ENCODE data around the gene FAM107B.
"Not testable (repeated sequence)": the region's sequence is repeated elsewhere in the genome, so short reads cannot be mapped to it uniquely, and the experiment has no call there.

The FAM107B gene

DNA sequence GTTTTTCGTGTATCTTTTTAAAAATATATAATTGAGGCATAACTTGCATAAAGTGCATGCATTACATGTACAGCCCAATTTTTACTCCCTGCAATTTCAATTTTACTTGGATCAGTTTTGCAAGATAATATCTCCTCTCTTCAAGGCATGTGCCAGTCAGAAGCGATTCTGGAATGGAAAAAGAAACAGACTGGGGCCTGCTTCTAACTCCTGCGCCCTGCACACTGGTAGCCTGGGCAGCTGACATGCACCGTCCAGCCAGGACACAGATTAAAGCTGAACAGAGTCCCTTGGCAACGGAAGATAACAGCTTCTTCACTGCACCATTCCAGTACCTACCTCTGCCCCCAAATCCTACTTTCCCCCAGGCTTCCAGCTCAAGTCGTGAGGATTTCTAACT lies 182.1 kb downstream of the FAM107B start:
- Mint-ChIP-seq H3K27me3 (no peaks in the 10 kb centered on the region), H3K36me3 (peaks cover 35% of the 10 kb centered on the region), H3K4me1 (peaks cover 76% of the 10 kb centered on the region), H3K9me3 (no peaks in the 10 kb centered on the region), H3K4me3 (no peak overlapping the region), H3K27ac (no peak overlapping the region)
- ATAC-seq, result no peak

DNA sequence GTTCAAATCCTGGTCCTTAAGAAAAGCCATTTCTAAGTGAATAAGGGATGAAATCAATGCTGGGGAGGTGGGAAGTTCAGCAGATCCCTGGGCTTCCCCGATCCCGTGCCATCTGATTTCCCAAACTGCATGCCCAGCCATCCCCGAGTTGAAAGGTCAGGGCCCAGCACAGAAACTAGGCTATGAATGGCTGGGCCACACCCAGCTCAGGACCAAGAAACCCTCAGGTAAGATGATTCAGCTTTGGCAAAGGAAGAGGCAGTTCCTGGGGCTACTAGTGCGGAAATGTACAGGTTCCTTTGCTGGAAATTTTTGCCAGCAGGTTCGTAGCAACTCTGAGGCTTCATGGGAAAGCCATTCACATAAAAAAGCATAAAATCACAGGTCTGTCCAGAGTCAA lies 182.7 kb downstream of the FAM107B start:
- H3K36me3 Mint-ChIP-seq, result peaks cover 29% of the 10 kb centered on the region
- H3K4me3 Mint-ChIP-seq, result no peak overlapping the region
- H3K27ac Mint-ChIP-seq, result no peak overlapping the region
- peaks cover 76% of the 10 kb centered on the region for H3K4me1 Mint-ChIP-seq
- no peaks in the 10 kb centered on the region for H3K27me3 Mint-ChIP-seq
- H3K9me3 Mint-ChIP-seq, result no peaks in the 10 kb centered on the region
- no peak for ATAC-seq

DNA sequence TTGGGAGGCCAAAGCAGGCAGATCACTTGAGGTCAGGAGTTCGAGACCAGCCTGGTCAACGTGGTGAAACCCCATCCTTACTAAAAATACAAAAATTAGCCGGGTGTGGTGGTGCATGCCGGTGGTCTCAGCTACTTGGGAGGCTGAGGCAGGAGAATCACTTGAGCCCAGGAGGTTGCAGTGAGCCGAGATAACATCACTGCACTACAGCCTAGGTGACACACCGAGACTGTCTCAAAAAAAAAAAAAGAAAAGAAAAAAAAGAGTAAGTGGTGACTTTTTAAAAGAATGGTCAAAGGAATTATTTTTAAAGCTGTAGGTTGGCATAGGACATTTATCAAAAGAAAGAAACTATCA lies 185.8 kb downstream of the FAM107B start:
- H3K27me3 Mint-ChIP-seq, H3K9me3 Mint-ChIP-seq, ATAC-seq: not testable (repeated sequence)
- Mint-ChIP-seq H3K36me3 (peaks cover 11% of the 10 kb centered on the region), H3K4me1 (peaks cover 83% of the 10 kb centered on the region), H3K4me3 (peak overlapping the region; percentile 58), H3K27ac (peak overlapping the region; percentile 86)

DNA sequence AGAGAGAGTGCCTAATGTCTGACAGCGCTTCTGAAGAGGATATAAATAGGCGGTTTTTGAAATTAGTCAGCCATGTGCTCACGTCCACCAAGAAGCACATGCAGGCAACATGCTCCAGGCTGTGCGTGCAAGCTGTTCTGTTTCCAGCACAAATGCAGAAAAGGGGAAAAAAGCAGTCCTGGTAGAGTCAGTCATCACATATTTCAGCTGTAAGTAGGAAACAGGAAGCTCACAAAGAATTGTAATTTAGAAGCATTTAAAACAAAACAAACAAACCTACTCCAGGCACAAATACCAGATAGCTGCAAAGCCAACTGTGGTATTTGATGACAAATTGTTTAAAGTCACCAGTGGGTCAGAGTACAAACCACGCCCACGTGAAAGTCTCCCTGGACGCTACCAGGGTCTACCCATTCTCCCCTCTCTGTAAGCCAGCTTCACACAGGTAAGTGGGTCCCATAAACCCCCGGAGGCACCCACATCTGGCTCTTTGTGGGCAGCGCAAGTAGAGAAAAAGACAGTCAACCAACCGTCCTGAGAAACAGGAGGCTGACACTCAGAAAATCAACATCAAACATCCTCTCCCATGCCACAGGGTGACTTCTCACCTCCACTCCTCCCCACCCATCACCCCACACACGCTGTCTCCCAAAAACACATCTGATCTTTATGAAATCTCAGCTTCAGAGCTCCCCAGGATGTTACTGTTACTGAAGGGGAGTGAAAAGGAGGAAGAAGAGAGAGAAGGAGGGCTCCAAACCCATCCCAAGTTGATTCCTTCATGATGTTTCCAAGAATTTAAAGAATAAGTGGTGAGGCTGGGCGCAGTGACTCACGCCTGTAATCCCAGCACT lies 186.4 kb downstream of the FAM107B start:
- no peaks in the 10 kb centered on the region for H3K9me3 Mint-ChIP-seq
- no peaks in the 10 kb centered on the region for H3K27me3 Mint-ChIP-seq
- peak overlapping the region; percentile 58 for H3K4me3 Mint-ChIP-seq
- peaks cover 89% of the 10 kb centered on the region for H3K4me1 Mint-ChIP-seq
- peaks cover 11% of the 10 kb centered on the region for H3K36me3 Mint-ChIP-seq
- ATAC-seq, result peak; percentile 89
- H3K27ac Mint-ChIP-seq, result peak overlapping the region; percentile 86

DNA sequence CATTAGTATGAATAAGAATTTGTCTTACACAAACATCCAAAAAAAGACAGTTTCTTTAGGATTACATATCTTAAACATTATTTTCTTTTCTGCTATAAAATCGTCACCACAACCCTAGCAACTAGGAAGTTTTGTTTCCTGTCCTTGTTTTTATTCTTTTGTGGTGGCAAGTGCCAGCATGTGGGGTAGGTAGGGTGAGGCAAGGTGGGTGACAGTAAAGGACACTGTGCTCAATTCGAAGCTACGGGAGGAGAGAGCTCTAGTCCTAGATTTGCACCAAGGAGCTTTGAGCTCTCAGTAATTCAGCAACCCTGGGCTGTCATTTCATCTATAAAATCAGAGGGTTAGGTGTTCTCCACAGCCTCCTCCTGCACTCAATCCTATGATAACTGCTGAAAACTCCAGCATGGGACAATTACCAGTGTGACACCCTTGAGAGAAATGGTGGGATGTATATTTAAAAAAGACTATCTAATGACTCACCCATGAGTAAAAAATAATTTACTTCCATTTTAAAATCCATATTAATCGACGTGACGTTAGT lies 187.1 kb downstream of the FAM107B start:
- H3K4me1 Mint-ChIP-seq, result peaks cover 94% of the 10 kb centered on the region
- H3K27me3 Mint-ChIP-seq, result no peaks in the 10 kb centered on the region
- peak overlapping the region; percentile 58 for H3K4me3 Mint-ChIP-seq
- ATAC-seq, result no peak
- peaks cover 11% of the 10 kb centered on the region for H3K36me3 Mint-ChIP-seq
- no peaks in the 10 kb centered on the region for H3K9me3 Mint-ChIP-seq
- peak overlapping the region; percentile 86 for H3K27ac Mint-ChIP-seq

DNA sequence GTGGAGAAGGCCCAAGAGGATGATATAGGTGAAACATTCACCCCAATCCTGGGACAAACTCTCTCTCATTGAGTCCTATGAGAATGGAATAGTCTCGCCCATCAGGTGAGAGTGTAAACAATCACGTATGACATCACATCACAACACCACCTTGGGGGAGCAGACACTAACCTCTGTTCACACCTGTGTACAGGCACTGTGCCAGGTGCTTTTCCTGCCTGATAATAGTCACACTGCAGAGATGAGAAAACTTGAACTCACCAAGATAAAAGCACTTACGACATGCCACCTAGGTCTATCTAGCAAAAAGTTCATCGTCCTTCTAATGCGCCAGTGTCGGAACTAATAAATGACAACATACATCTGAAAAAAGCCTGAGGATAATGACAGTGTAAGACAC lies 187.8 kb downstream of the FAM107B start:
- Mint-ChIP-seq H3K4me3 (no peak overlapping the region), H3K4me1 (peaks cover 94% of the 10 kb centered on the region), H3K27ac (peak overlapping the region; percentile 86), H3K9me3 (no peaks in the 10 kb centered on the region), H3K27me3 (no peaks in the 10 kb centered on the region), H3K36me3 (peaks cover 8% of the 10 kb centered on the region)
- ATAC-seq, result no peak

DNA sequence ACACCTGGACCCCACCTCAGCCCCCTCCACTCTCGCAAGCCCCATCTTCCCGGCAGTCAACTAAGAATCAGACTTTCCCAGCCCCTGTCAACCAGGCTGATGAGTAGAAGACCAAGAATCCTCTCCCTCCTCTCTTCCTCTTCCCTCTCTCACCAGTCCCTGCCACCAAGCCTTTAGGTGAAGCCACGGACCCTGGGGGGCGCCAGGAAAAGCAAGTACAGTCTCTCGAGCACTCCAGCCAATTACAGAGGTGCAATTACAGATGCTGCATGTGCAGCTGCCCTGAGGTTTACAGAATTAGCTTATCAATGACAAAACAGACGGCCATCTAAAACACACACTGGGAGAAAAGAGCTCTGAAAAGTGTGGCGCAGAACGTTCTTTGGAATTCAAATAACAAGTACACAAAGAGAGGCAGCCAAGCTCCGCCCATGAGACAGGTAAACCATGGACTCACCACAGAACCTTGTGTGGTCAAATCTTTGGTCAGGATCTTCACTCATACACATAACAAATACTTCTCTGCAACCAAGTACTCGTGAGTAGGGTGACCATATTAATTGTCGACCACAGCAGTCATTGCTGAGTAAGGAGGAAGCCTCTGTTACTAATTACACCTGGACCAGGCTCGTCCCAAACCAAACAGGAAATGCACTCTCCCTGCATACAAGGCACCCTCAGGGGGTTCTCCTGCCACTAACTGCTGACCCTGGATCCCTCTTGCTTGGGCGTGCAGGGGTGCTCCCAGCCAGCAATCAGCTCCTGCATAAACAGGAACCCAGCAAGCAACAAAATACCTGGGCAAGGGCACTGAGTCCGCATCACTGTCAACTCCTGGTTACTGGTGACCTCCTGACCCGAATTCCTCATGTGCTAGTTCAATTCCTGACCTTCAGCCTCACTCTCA lies 189.2 kb downstream of the FAM107B start:
- peaks cover 12% of the 10 kb centered on the region for H3K36me3 Mint-ChIP-seq
- no peak for ATAC-seq

DNA sequence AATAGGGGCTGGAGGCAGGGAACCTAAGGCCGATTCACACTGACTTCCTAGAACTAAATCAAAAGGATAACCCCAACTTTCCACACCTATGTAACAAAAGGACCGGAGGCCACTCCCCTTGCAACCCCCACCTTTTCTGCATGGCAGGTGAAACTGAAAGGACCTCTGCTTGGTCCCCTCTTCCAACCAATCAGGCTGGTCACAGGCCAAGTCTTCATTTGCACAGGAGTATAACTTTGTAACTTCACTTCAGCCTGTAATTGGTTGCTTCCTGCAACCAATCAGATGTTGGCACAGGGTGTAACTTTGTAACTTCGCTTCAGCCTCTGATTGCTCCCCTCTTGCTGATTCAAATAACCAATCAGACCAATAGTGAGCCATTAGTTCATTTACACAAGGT lies 190.0 kb downstream of the FAM107B start:
- H3K27ac Mint-ChIP-seq, result peak overlapping the region; percentile 86
- H3K36me3 Mint-ChIP-seq, result peaks cover 12% of the 10 kb centered on the region
- H3K27me3 Mint-ChIP-seq, result no peaks in the 10 kb centered on the region
- H3K4me1 Mint-ChIP-seq, result peaks cover 93% of the 10 kb centered on the region
- no peak overlapping the region for H3K4me3 Mint-ChIP-seq
- no peak for ATAC-seq
- no peaks in the 10 kb centered on the region for H3K9me3 Mint-ChIP-seq

More for the DNA sequence above, 189.2 kb downstream of the FAM107B start:
- Mint-ChIP-seq H3K27ac (peak overlapping the region; percentile 86), H3K4me1 (peaks cover 91% of the 10 kb centered on the region), H3K9me3 (no peaks in the 10 kb centered on the region), H3K27me3 (no peaks in the 10 kb centered on the region), H3K4me3 (no peak overlapping the region)

DNA sequence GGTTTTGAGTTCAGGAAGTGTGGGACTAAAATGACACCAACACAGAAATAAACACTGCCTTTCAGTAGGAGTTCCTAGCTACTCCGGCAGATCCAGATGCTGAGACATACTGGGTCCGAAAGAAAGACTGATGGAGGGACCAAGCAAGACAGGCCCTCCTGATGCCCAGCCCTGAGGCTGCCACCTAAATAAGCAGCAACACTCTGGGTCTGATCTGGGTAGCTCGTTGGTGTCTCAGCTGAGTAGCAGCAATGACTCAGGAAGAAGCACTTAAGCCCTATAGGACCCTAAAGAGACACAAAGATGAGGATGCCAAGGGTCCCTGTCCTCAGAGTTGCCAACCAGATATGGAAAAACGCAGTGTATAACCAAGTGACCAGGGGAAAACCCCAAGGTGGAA lies 190.7 kb downstream of the FAM107B start:
- Mint-ChIP-seq H3K4me1 (peaks cover 94% of the 10 kb centered on the region), H3K4me3 (no peak overlapping the region), H3K36me3 (peaks cover 12% of the 10 kb centered on the region), H3K9me3 (no peaks in the 10 kb centered on the region), H3K27me3 (no peaks in the 10 kb centered on the region), H3K27ac (peak overlapping the region; percentile 86)
- ATAC-seq, result no peak

DNA sequence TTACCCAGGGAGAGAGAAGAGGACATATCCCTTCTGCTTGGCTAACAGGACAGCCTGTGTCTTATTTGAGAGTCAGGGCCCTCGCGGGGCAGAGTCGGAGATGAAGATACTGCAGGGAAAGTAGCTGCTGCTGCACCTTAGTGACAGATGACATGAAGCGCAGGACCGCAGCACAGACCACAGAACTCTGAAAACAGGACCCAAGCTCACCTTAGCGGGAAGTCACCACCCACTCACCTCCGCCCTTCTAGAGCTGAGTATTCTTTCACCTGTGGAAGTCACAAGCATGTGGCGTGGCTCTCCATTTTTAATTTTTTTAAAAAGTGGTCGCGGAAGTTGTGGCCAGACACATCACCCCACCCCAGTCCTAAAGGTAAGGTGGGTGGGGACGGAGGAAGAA lies 191.4 kb downstream of the FAM107B start:
- H3K27me3 Mint-ChIP-seq, result no peaks in the 10 kb centered on the region
- peaks cover 91% of the 10 kb centered on the region for H3K4me1 Mint-ChIP-seq
- peak overlapping the region; percentile 86 for H3K27ac Mint-ChIP-seq
- ATAC-seq, result peak; percentile 92
- no peaks in the 10 kb centered on the region for H3K9me3 Mint-ChIP-seq
- H3K36me3 Mint-ChIP-seq, result peaks cover 15% of the 10 kb centered on the region
- H3K4me3 Mint-ChIP-seq, result peak overlapping the region; percentile 65

DNA sequence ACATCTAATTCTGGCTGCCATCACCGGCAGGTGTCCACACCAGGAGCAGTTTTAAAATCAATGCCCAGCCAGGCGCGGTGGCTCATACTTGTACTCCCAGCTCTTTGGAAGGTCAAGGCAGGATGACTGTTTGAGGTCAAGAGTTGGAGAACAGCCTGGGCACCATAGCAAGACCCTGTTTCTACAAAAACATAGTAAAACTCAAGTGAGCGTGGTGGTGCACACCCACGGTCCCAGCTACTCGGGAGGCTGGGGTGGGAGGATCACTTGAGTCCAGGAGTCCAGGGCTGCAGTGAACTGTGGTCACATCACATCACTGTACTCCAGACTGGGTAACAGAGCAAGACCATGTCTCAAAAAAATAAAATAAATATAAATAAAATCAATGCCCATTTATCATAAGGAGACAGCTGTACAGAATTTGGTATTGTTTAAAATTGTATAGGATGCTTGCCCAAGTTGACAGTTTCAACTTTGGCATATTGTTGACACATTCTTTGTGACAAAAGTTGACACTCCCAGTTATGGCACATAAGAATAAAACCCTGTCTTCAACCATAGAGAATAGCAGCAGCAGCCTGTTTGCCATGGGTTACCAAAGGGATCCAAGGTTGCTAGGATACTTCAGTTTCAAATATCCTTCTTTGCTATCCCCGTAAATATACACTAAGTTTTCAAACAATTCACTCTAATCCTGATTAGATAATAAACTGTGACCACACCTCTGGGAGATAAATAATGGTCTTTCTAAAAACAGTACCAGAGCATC lies 193.0 kb downstream of the FAM107B start:
- no peak for ATAC-seq
- Mint-ChIP-seq H3K4me1 (peaks cover 81% of the 10 kb centered on the region), H3K27ac (peak overlapping the region; percentile 86), H3K36me3 (peaks cover 22% of the 10 kb centered on the region), H3K27me3 (no peaks in the 10 kb centered on the region), H3K4me3 (no peak overlapping the region), H3K9me3 (no peaks in the 10 kb centered on the region)

DNA sequence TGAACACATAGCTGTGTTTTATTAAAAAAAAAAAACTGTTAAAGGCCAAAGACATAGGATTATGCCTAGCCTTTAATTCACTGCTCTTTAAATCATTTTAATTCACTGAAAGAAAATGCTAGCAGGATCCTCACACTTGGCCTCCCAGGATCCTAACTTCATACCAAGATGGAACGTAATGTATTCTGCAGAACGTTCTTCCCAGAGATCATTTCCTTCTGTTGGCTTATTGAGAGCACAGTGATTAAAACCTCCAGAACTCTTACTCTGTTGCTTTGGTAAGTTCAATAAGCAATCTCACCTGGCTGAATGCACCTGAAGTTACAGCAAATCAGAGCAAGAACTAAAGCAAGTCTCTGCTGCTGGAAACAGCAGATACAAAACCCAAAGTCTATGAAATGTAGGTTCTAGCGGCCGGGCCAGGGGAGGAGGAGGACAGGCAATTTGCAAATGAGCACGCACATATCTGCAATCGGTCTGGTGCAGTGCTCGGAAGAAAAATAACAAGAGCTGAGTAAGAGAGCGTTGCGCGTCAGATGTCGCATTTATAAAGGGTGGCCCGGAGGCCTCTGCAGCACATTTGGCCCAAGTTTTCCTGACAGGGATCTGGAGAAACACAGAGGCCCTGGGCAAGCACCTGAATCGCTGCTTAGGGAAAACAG lies 193.9 kb downstream of the FAM107B start:
- Mint-ChIP-seq H3K27me3 (no peaks in the 10 kb centered on the region), H3K27ac (peak overlapping the region; percentile 47), H3K36me3 (peaks cover 26% of the 10 kb centered on the region), H3K4me1 (peaks cover 76% of the 10 kb centered on the region), H3K4me3 (no peak overlapping the region), H3K9me3 (no peaks in the 10 kb centered on the region)
- ATAC-seq, result no peak

DNA sequence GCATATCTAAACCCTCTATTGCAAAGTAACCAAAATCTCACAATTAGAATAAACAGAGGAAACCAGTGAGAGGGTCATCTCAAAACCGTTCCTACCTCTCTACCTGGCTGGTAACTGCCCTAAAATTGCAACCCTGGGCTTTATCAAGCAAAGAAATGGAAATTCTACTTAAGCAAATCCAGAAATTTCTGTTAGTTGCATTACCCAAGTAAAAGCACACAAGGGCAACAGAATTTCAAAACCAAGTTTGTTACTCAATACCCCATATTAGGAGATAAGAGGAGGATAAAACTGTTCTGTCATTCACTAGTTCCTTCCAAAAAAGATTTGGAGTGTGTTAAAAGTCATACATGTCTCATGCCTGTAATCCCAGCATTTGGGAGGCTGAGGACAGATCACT lies 195.3 kb downstream of the FAM107B start:
- H3K27ac Mint-ChIP-seq, result peak overlapping the region; percentile 47
- H3K27me3 Mint-ChIP-seq, result no peaks in the 10 kb centered on the region
- H3K36me3 Mint-ChIP-seq, result peaks cover 23% of the 10 kb centered on the region
- ATAC-seq, result no peak
- no peaks in the 10 kb centered on the region for H3K9me3 Mint-ChIP-seq
- H3K4me1 Mint-ChIP-seq, result peaks cover 76% of the 10 kb centered on the region
- no peak overlapping the region for H3K4me3 Mint-ChIP-seq

Data from stimulated activated memory B cell treated with anti-CD40 and anti-IgM and Interleukin-4, amounts not matched to agents 10 μg/mL and 1 μg/mL and 100 μg/mL, for 72 hours (primary cell).